ENCODE data around the gene AGAP1. TPM values are rescaled to one million over a fixed set of nuclear protein-coding genes. Genes with fewer than 3 reads are reported as not detected.

Gene AGAP1
- total RNA-seq, 4 donors from 2014 or later, result 23.4 to 46.5 (median 29.3) TPM

- intact Hi-C loops (cut with DNase I), result no loop called here
- 88 to 89% methylated on average over 3 of the region's 3 CpGs for WGBS, 2 donors
- H3K9me3 ChIP-seq, result no peaks in the 10 kb centered on the region
- no peak overlapping the region for H3K27ac ChIP-seq
- H3K4me1 ChIP-seq, result peaks cover 3 to 14% of the 10 kb centered on the region in 2 donors
- TF ChIP-seq POLR2A (IDR thresholded peaks at IDR 0.05), result no peak
- TF ChIP-seq CTCF (IDR thresholded peaks at IDR 0.05), result no peak
- no peaks in the 10 kb centered on the region for H3K27me3 ChIP-seq
- no peak for DNase-seq
- no peak overlapping the region for H3K4me3 ChIP-seq (replicated peaks in 1 of 3)
- no peaks in the 10 kb centered on the region for H3K36me3 ChIP-seq
These were observed 178.9 kb downstream of the AGAP1 start for GRCh38 chr2:235672720-235673119.

- Histone ChIP-seq H3K9me3 (no peaks in the 10 kb centered on the region), H3K27me3 (no peaks in the 10 kb centered on the region), H3K36me3 (no peaks in the 10 kb centered on the region), H3K4me1 (peaks cover 3 to 14% of the 10 kb centered on the region in 2 donors), H3K4me3 (replicated peaks in 1 of 3) (no peak overlapping the region), H3K27ac (no peak overlapping the region)
- intact Hi-C loops (cut with DNase I), result no loop called here
- DNase-seq, result no peak
- TF ChIP-seq POLR2A (IDR thresholded peaks at IDR 0.05) (no peak), CTCF (IDR thresholded peaks at IDR 0.05) (no peak)
- WGBS, 2 donors, result 85 to 92% methylated on average over 7 of the region's 7 CpGs
These were observed 180.3 kb downstream of the AGAP1 start for GRCh38 chr2:235674146-235674545.

GRCh38 chr2:235674812-235675211 is 181.0 kb downstream of the AGAP1 start:
- no peaks in the 10 kb centered on the region for H3K27me3 ChIP-seq
- H3K4me1 ChIP-seq, result peaks cover 3 to 14% of the 10 kb centered on the region in 2 donors
- intact Hi-C loops (cut with DNase I), result no loop called here
- TF ChIP-seq POLR2A (IDR thresholded peaks at IDR 0.05) (no peak), CTCF (IDR thresholded peaks at IDR 0.05) (no peak)
- WGBS, 2 donors, result 96 to 98% methylated on average over 4 of the region's 4 CpGs
- no peaks in the 10 kb centered on the region for H3K36me3 ChIP-seq
- no peak for DNase-seq
- no peak overlapping the region for H3K27ac ChIP-seq
- no peak overlapping the region for H3K4me3 ChIP-seq (replicated peaks in 1 of 3)
- H3K9me3 ChIP-seq, result no peaks in the 10 kb centered on the region

GRCh38 chr2:235675678-235676535 is 182.1 kb downstream of the AGAP1 start:
- Histone ChIP-seq H3K9me3 (no peaks in the 10 kb centered on the region), H3K27me3 (no peaks in the 10 kb centered on the region), H3K27ac (no peak overlapping the region), H3K4me1 (peaks cover 3% of the 10 kb centered on the region in 2 donors), H3K36me3 (no peaks in the 10 kb centered on the region), H3K4me3 (replicated peaks in 1 of 3) (no peak overlapping the region)
- TF ChIP-seq POLR2A (IDR thresholded peaks at IDR 0.05) (no peak), CTCF (IDR thresholded peaks at IDR 0.05) (no peak)
- WGBS, 2 donors, result 90 to 92% methylated on average over 3 of the region's 3 CpGs
- DNase-seq, result no peak
- intact Hi-C loops (cut with DNase I), result no loop called here

- intact Hi-C loops (cut with DNase I), result no loop called here
- H3K27me3 ChIP-seq, result no peaks in the 10 kb centered on the region
- H3K27ac ChIP-seq, result no peak overlapping the region
- H3K4me1 ChIP-seq, result no peaks in the 10 kb centered on the region
- 89 to 92% methylated on average over 1 of the region's 1 CpG for WGBS, 2 donors
- DNase-seq, result no peak
- H3K36me3 ChIP-seq, result no peaks in the 10 kb centered on the region
- H3K9me3 ChIP-seq, result no peaks in the 10 kb centered on the region
- H3K4me3 ChIP-seq (replicated peaks in 1 of 3), result no peak overlapping the region
- no peak for TF ChIP-seq CTCF (IDR thresholded peaks at IDR 0.05)
- TF ChIP-seq POLR2A (IDR thresholded peaks at IDR 0.05), result no peak
These were observed 182.6 kb downstream of the AGAP1 start for GRCh38 chr2:235676536-235676799.

All from thyroid gland (tissue), 4 donors.